Adrenal gland (tissue), 5 donors: ENCODE measurements around the gene GCN1.

Experiments used
- CTCF ChIP-seq, 6 experiments: fragments of 450-650 bp in 4 of 6; fragments of 200-600 bp in 2 of 6; sonication (generic) in 1 of 6; IDR thresholded peaks; 1 replicate in 5 of 6; 2 replicates in 1 of 6; pipeline versions ENCODE4 v1.5.1 to v1.8.0; 2016 to 2021; ENCODE audit warnings: antibody characterized with exemption in 6 of 6, mild to moderate bottlenecking in 2 of 6, moderate library complexity in 1 of 6
- POLR2A ChIP-seq, 2 donors: fragments of 450-650 bp; IDR thresholded peaks; one replicate each; pipeline ENCODE4 v1.6.1; 2017; ENCODE audit warnings: antibody characterized with exemption in 2 of 2, mild to moderate bottlenecking in 2 of 2, moderate library complexity in 1 of 2
- donor health status: DM: no; HTN: no; CAD: no.

GRCh38 chr12:120175537-120175936, 19.0 kb downstream of the GCN1 start:
- TF ChIP-seq CTCF (IDR thresholded peaks at IDR 0.05) (no peak), POLR2A (IDR thresholded peaks at IDR 0.05) (no peak)
